Adrenal gland (tissue), 5 donors: Measurements from ENCODE around the gene FURIN.
"Not testable (repeated sequence)": the region's sequence is repeated elsewhere in the genome, so short reads cannot be mapped to it uniquely, and the experiment has no call there.

Experiments used
- POLR2A ChIP-seq, 2 donors: fragments of 450-650 bp; IDR thresholded peaks; one replicate each; pipeline ENCODE4 v1.6.1; 2017; ENCODE audit warnings: antibody characterized with exemption in 2 of 2, mild to moderate bottlenecking in 2 of 2, moderate library complexity in 1 of 2
- TF ChIP-seq, protein P1 (sequence below), 6 experiments: fragments of 450-650 bp in 4 of 6; fragments of 200-600 bp in 2 of 6; sonication (generic) in 1 of 6; IDR thresholded peaks; 1 replicate in 5 of 6; 2 replicates in 1 of 6; pipeline versions ENCODE4 v1.5.1 to v1.8.0; 2016 to 2021; ENCODE audit warnings: antibody characterized with exemption in 6 of 6, mild to moderate bottlenecking in 2 of 6, moderate library complexity in 1 of 6
- donor health status: DM: no; HTN: no; CAD: no.

- TF ChIP-seq, protein P1, sequence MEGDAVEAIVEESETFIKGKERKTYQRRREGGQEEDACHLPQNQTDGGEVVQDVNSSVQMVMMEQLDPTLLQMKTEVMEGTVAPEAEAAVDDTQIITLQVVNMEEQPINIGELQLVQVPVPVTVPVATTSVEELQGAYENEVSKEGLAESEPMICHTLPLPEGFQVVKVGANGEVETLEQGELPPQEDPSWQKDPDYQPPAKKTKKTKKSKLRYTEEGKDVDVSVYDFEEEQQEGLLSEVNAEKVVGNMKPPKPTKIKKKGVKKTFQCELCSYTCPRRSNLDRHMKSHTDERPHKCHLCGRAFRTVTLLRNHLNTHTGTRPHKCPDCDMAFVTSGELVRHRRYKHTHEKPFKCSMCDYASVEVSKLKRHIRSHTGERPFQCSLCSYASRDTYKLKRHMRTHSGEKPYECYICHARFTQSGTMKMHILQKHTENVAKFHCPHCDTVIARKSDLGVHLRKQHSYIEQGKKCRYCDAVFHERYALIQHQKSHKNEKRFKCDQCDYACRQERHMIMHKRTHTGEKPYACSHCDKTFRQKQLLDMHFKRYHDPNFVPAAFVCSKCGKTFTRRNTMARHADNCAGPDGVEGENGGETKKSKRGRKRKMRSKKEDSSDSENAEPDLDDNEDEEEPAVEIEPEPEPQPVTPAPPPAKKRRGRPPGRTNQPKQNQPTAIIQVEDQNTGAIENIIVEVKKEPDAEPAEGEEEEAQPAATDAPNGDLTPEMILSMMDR (IDR thresholded peaks at IDR 0.05) = not testable (repeated sequence)
- not testable (repeated sequence) for TF ChIP-seq POLR2A (IDR thresholded peaks at IDR 0.05)
These were observed 43.1 kb upstream of the FURIN start for GRCh38 chr15:90825115-90825899.
